ENCODE measurements around the gene LCN6. TPM values are rescaled to one million over a fixed set of nuclear protein-coding genes. Genes with fewer than 3 reads are reported as not detected.

The LCN6 gene
- total and polyA plus RNA-seq, 2 of the 13 experiments (the other 11 are each of a cell fraction or from before 2014, with no cell fraction given) = not detected

DNA sequence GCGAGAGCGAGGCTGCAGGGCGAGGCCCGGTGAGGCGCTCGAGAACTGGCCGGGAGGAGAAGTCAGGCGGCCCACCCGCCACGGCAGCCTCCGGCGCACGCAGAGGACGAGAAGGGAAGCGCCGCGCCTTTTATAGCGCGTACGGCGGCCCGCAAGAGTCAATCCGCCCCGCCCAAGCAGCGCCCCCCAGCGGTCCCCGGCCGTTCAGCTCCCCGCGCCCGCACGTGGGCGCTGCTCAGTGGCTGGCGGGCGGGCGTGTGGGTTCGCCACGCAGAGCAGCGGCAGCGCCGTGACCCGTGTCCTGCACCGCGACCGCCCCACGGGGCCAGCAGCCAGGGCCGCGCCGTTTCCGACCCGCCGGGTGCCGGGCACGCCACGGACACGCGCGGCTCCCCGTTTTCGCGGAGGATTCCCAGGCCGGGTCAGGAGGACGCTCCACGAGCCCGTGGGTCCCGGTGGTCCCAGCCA is 20.2 kb downstream of the LCN6 start (continued):
- TF ChIP-seq AHDC1 (CRISPR knock-in tag; IDR thresholded peaks at IDR 0.05; ENCODE audit: borderline replicate concordance) (peak; percentile 42; the same call in 1 of the 2 replicates), ZFP36L2 (CRISPR knock-in tag; IDR thresholded peaks at IDR 0.05) (no peak), ZGPAT (CRISPR knock-in tag; IDR thresholded peaks at IDR 0.05) (peak; percentile 77; the same call in 1 of the 2 replicates), IRF1 (CRISPR knock-in tag; IDR thresholded peaks at IDR 0.05; ENCODE audit: low read depth) (no peak), ZNF790 (CRISPR knock-in tag; IDR thresholded peaks at IDR 0.05; ENCODE audit: borderline replicate concordance) (peak; percentile 91; the same call in 1 of the 2 replicates), THAP9 (CRISPR knock-in tag; IDR thresholded peaks at IDR 0.05; ENCODE audit: borderline replicate concordance) (no peak), ZNF567 (CRISPR knock-in tag; IDR thresholded peaks at IDR 0.05; ENCODE audit: borderline replicate concordance) (0 out of 2 replicates have a peak, but pooled peaks have one; percentile 61), ARNT2 (CRISPR knock-in tag; IDR thresholded peaks at IDR 0.05; ENCODE audit: low read depth) (peak; percentile 95), MIXL1 (CRISPR knock-in tag; IDR thresholded peaks at IDR 0.05) (peak; percentile 48; the same call in 1 of the 2 replicates), TEAD3 (CRISPR knock-in tag; optimal IDR thresholded peaks at IDR 0.05; ENCODE audit: borderline replicate concordance) (peak; percentile 66), ZFP41 (CRISPR knock-in tag; IDR thresholded peaks at IDR 0.05; ENCODE audit: borderline replicate concordance) (no peak), RFX5 (IDR thresholded peaks at IDR 0.05; ENCODE audit: low read depth, low read length) (no peak), ZNF749 (CRISPR knock-in tag; IDR thresholded peaks at IDR 0.05; ENCODE audit: borderline replicate concordance) (no peak; the same call in none of the 2 replicates), ZNF180 (CRISPR knock-in tag; IDR thresholded peaks at IDR 0.05; ENCODE audit: borderline replicate concordance, low read depth) (peak; percentile 92; the same call in 1 of the 2 replicates), TEAD2 (CRISPR knock-in tag; IDR thresholded peaks at IDR 0.05) (peak; percentile 53; the same call in 1 of the 2 replicates), FUBP1 (CRISPR knock-in tag; IDR thresholded peaks at IDR 0.05; ENCODE audit: borderline replicate concordance) (peak; percentile 22; the same call in 1 of the 2 replicates), GATAD2A (CRISPR knock-in tag; IDR thresholded peaks at IDR 0.05) (peak; percentile 55; the same call in 1 of the 2 replicates)
